Liver (tissue), 3 donors: ENCODE results near the gene TMEM41A.

Experiments used
- FOXA1 ChIP-seq: IDR thresholded peaks from 2 replicates; pipeline ENCODE4 v1.6.1; 2016; ENCODE audit warnings: antibody characterized with exemption
- GABPA ChIP-seq, 2 donors: IDR thresholded peaks in 1 of 2; conservative IDR thresholded peaks in 1 of 2; 2 replicates each; pipeline ENCODE4 v1.6.1; 2016; ENCODE audit warnings: antibody characterized with exemption in 2 of 2, mild to moderate bottlenecking in 1 of 2, moderate library complexity in 1 of 2
- RAD21 ChIP-seq, 2 donors: IDR thresholded peaks; 2 replicates each; pipeline ENCODE4 v1.6.1; 2016; ENCODE audit warnings: antibody characterized with exemption in 2 of 2, mild to moderate bottlenecking in 2 of 2
- RXRA ChIP-seq, 2 donors: IDR thresholded peaks; 2 replicates each; pipeline ENCODE4 v1.6.1; 2017 to 2018; ENCODE audit warnings: antibody characterized with exemption in 2 of 2, mild to moderate bottlenecking in 1 of 2
- TAF1 ChIP-seq: conservative IDR thresholded peaks from 2 replicates; pipeline ENCODE4 v1.6.1; 2016; ENCODE audit warnings: antibody characterized with exemption, mild to moderate bottlenecking
- YY1 ChIP-seq: IDR thresholded peaks from 2 replicates; pipeline ENCODE4 v1.6.1; 2016; ENCODE audit warnings: antibody characterized with exemption, mild to moderate bottlenecking
- TF ChIP-seq, protein P1 (sequence below): IDR thresholded peaks from 2 replicates; pipeline ENCODE4 v1.6.1; 2016; ENCODE audit warnings: antibody characterized with exemption
- TF ChIP-seq, protein P2 (sequence below): IDR thresholded peaks from 2 replicates; pipeline ENCODE4 v1.6.1; 2016; ENCODE audit warnings: antibody characterized with exemption, mild to moderate bottlenecking
- TF ChIP-seq, protein P3 (sequence below): fragments of 150-350 bp; IDR thresholded peaks from 2 replicates; pipeline ENCODE4 v1.5.1; 2017; ENCODE audit warnings: improper control_type of control experiment, low read depth, low read length; ENCODE audit not compliant: missing input control
- TF ChIP-seq, protein P4 (sequence below): IDR thresholded peaks from 2 replicates; pipeline ENCODE4 v1.6.1; 2016; ENCODE audit warnings: antibody characterized with exemption
- donor health status: healthy.
- donor health status: healthy.

DNA sequence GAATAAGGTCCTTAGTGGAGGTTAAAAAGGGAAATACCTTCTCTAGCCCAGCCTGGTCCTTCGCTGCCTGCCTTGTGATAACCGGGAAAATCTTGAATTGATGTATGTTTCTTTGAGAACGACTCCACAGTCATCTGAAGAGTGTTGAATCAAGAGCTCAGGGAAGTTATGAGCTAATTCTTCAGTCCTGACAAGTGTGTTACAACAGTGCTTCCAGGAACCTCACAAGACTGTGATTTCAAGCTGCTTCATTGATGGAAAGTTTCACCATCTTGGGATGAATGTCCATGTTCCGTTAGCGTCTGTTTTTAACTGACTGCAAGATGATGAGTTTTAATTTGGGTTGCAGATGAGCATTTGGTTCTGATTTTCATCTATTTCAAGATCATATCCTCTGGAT lies 12.4 kb downstream of the TMEM41A start:
- no peak for TF ChIP-seq FOXA1
- TF ChIP-seq, protein P1, sequence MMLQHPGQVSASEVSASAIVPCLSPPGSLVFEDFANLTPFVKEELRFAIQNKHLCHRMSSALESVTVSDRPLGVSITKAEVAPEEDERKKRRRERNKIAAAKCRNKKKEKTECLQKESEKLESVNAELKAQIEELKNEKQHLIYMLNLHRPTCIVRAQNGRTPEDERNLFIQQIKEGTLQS = no peak
- no peak for TF ChIP-seq RAD21 (IDR thresholded peaks at IDR 0.05)
- TF ChIP-seq, protein P2, sequence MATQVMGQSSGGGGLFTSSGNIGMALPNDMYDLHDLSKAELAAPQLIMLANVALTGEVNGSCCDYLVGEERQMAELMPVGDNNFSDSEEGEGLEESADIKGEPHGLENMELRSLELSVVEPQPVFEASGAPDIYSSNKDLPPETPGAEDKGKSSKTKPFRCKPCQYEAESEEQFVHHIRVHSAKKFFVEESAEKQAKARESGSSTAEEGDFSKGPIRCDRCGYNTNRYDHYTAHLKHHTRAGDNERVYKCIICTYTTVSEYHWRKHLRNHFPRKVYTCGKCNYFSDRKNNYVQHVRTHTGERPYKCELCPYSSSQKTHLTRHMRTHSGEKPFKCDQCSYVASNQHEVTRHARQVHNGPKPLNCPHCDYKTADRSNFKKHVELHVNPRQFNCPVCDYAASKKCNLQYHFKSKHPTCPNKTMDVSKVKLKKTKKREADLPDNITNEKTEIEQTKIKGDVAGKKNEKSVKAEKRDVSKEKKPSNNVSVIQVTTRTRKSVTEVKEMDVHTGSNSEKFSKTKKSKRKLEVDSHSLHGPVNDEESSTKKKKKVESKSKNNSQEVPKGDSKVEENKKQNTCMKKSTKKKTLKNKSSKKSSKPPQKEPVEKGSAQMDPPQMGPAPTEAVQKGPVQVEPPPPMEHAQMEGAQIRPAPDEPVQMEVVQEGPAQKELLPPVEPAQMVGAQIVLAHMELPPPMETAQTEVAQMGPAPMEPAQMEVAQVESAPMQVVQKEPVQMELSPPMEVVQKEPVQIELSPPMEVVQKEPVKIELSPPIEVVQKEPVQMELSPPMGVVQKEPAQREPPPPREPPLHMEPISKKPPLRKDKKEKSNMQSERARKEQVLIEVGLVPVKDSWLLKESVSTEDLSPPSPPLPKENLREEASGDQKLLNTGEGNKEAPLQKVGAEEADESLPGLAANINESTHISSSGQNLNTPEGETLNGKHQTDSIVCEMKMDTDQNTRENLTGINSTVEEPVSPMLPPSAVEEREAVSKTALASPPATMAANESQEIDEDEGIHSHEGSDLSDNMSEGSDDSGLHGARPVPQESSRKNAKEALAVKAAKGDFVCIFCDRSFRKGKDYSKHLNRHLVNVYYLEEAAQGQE = no peak
- TF ChIP-seq, protein P3, sequence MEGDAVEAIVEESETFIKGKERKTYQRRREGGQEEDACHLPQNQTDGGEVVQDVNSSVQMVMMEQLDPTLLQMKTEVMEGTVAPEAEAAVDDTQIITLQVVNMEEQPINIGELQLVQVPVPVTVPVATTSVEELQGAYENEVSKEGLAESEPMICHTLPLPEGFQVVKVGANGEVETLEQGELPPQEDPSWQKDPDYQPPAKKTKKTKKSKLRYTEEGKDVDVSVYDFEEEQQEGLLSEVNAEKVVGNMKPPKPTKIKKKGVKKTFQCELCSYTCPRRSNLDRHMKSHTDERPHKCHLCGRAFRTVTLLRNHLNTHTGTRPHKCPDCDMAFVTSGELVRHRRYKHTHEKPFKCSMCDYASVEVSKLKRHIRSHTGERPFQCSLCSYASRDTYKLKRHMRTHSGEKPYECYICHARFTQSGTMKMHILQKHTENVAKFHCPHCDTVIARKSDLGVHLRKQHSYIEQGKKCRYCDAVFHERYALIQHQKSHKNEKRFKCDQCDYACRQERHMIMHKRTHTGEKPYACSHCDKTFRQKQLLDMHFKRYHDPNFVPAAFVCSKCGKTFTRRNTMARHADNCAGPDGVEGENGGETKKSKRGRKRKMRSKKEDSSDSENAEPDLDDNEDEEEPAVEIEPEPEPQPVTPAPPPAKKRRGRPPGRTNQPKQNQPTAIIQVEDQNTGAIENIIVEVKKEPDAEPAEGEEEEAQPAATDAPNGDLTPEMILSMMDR = no peak
- TF ChIP-seq RXRA (IDR thresholded peaks at IDR 0.05) = no peak
- TF ChIP-seq, protein P4, sequence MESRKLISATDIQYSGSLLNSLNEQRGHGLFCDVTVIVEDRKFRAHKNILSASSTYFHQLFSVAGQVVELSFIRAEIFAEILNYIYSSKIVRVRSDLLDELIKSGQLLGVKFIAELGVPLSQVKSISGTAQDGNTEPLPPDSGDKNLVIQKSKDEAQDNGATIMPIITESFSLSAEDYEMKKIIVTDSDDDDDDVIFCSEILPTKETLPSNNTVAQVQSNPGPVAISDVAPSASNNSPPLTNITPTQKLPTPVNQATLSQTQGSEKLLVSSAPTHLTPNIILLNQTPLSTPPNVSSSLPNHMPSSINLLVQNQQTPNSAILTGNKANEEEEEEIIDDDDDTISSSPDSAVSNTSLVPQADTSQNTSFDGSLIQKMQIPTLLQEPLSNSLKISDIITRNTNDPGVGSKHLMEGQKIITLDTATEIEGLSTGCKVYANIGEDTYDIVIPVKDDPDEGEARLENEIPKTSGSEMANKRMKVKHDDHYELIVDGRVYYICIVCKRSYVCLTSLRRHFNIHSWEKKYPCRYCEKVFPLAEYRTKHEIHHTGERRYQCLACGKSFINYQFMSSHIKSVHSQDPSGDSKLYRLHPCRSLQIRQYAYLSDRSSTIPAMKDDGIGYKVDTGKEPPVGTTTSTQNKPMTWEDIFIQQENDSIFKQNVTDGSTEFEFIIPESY = no peak
- no peak for TF ChIP-seq TAF1
- no peak for TF ChIP-seq YY1
- TF ChIP-seq GABPA (IDR thresholded peaks at IDR 0.05 in 1 of 2, conservative IDR thresholded peaks at IDR 0.05 in 1 of 2) = no peak
